ENCODE data around the gene NDST3.

DNA sequence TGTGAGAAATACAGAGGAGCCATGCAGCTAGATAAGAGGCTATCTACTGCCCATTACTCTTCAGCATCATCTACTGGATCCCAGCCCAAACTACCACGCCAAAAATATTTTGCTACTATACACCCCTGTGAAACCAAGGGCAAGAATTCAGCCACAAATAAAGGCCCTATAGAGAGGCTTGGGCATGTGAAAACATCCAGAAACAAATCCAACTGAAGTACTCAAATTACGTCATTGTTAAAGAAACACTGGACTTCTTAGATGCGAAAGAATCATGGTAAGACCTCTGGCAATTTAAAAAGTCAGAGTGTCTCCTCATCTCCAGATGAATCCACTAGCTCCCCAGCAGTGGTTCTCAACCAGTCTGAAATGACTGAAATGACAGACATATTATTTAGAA, 12.8 kb downstream of the NDST3 start:
- TF ChIP-seq, protein P1, sequence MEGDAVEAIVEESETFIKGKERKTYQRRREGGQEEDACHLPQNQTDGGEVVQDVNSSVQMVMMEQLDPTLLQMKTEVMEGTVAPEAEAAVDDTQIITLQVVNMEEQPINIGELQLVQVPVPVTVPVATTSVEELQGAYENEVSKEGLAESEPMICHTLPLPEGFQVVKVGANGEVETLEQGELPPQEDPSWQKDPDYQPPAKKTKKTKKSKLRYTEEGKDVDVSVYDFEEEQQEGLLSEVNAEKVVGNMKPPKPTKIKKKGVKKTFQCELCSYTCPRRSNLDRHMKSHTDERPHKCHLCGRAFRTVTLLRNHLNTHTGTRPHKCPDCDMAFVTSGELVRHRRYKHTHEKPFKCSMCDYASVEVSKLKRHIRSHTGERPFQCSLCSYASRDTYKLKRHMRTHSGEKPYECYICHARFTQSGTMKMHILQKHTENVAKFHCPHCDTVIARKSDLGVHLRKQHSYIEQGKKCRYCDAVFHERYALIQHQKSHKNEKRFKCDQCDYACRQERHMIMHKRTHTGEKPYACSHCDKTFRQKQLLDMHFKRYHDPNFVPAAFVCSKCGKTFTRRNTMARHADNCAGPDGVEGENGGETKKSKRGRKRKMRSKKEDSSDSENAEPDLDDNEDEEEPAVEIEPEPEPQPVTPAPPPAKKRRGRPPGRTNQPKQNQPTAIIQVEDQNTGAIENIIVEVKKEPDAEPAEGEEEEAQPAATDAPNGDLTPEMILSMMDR (optimal IDR thresholded peaks at IDR 0.05 in 1 of 3, IDR thresholded peaks at IDR 0.05 in 1 of 3, conservative IDR thresholded peaks at IDR 0.05 in 1 of 3; ENCODE audit: extremely low read depth in 1 of 3, insufficient read depth in 2 of 3, low read length in 3 of 3) = no peak
- no peak for TF ChIP-seq EZH2 (IDR thresholded peaks at IDR 0.05; ENCODE audit: low read length)
